Measurements from ENCODE around the gene ZBTB25.

GRCh38 chr14:64516969-64517368, 13.3 kb upstream of the ZBTB25 start:
- TF ChIP-seq EP300 (IDR thresholded peaks at IDR 0.05; ENCODE audit: low read depth) (no peak), CTCF (IDR thresholded peaks at IDR 0.05) (no peak), POLR2A (IDR thresholded peaks at IDR 0.05) (no peak)

All from transverse colon (tissue), 3 donors.